ENCODE results near the gene GLP2R.

- TF ChIP-seq CTCF (IDR thresholded peaks at IDR 0.05) (no peak), POLR2A (IDR thresholded peaks at IDR 0.05) (no peak), POLR2AphosphoS5 (IDR thresholded peaks at IDR 0.05) (no peak)
Observed at GRCh38 chr17:9931144-9931741, 105.5 kb downstream of the GLP2R start.
